Measurements from ENCODE around the gene MAG.

GRCh38 chr19:35260694-35261304 is 31.2 kb upstream of the MAG start:
- TF ChIP-seq EP300 (IDR thresholded peaks at IDR 0.05; ENCODE audit: low read depth): no peak
- no peak for TF ChIP-seq CTCF (IDR thresholded peaks at IDR 0.05)
- no peak for TF ChIP-seq POLR2AphosphoS5 (IDR thresholded peaks at IDR 0.05)
- no peak for TF ChIP-seq POLR2A (IDR thresholded peaks at IDR 0.05)

Measured in transverse colon (tissue), 4 donors.